Memory B cell (primary cell): ENCODE data around the gene LYST.
A peak's percentile ranks its signal among the peaks of the same experiment; 100 is the strongest.

Experiments used
- ATAC-seq: fragments of 150-1000 bp; cut with Tn5 transposase; 2 replicates; pipeline ENCODE4 v1.10.0; 2021; ENCODE audit warnings: low read depth, mild to moderate bottlenecking, moderate library complexity
- DNase-seq, 2 donors: peaks; one replicate each; pipeline ENCODE4 v3.0.0; 2022; ENCODE audit warnings: low spot score in 2 of 2
- H3K27ac Mint-ChIP-seq: one replicate; pipeline ENCODE4 v1.8.0; 2022; ENCODE audit warnings: mild to moderate bottlenecking, moderate library complexity, mixed read lengths
- H3K27me3 Mint-ChIP-seq: one replicate; pipeline ENCODE4 v1.8.0; 2022; ENCODE audit warnings: mixed read lengths
- H3K36me3 Mint-ChIP-seq: one replicate; pipeline ENCODE4 v1.8.0; 2022; ENCODE audit warnings: mild to moderate bottlenecking, mixed read lengths
- H3K4me1 Mint-ChIP-seq: one replicate; pipeline ENCODE4 v1.8.0; 2022; ENCODE audit warnings: mixed read lengths
- H3K4me3 Mint-ChIP-seq: one replicate; pipeline ENCODE4 v1.8.0; 2022; ENCODE audit warnings: mild to moderate bottlenecking, moderate library complexity, mixed read lengths
- H3K9me3 Mint-ChIP-seq: one replicate; pipeline ENCODE4 v1.8.0; 2022; ENCODE audit warnings: mixed read lengths

Gene LYST

DNA sequence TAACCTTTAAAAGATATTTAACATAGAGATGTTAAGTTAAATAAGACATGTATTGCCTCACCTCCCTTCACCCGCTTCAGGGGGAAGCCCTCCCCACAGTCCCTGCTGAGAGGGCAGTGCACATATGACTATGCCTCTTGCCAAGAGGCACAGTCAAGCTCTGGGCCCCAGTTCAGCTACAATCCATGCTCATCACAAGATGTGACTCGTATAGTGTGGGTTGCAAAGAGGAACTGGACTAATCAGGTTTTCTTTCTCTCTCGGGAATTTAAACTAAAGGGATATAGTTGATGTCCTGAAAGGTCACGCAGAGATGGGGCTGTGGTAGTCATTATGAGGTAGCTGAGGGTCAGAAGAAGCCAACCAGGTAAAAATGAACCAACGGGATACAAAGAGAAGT, 35.6 kb downstream of the LYST start:
- Mint-ChIP-seq H3K9me3 (no peaks in the 10 kb centered on the region), H3K27me3 (no peaks in the 10 kb centered on the region), H3K36me3 (peaks cover 11% of the 10 kb centered on the region), H3K27ac (peak overlapping the region; percentile 81), H3K4me3 (no peak overlapping the region), H3K4me1 (peaks cover 6% of the 10 kb centered on the region)
- ATAC-seq (peak; percentile 61), DNase-seq (no peak)

DNA sequence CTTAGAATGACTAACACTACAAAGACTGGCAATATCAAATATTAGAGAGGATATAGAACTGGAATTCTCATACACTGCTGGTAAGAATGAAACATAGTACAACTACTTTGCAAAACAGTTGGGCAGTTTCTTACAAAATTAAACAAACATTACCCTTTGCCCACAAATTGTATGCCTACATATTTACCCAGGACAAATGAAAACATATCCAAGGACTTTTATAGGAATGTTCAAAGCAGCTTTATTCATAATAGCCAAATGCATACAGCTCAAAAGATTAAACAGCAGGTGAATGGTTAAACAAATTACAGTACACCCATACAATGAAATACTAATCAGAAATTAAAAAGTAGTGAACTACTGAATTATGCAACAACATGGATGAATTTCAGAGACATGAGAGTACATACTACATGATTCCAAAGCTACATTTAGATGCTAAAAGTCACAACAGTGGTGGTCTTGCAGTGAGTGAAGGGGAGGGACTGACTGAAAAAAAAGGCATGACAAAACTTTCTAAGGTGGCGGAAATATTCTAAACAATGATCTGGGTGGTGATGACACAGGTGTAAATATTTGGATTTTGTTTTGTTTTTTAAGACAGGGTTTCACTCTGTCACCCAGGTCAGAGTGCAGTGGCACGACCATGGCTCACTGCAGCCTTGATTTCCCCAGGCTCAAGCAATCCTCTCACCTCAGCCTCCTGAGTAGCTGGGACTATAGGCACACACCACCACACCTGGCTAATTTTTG, 40.4 kb downstream of the LYST start:
- ATAC-seq (no peak), DNase-seq (no peak)
- Mint-ChIP-seq H3K9me3 (no peaks in the 10 kb centered on the region), H3K36me3 (peaks cover 18% of the 10 kb centered on the region), H3K4me1 (peaks cover 5% of the 10 kb centered on the region), H3K4me3 (no peak overlapping the region), H3K27ac (no peak overlapping the region), H3K27me3 (no peaks in the 10 kb centered on the region)

DNA sequence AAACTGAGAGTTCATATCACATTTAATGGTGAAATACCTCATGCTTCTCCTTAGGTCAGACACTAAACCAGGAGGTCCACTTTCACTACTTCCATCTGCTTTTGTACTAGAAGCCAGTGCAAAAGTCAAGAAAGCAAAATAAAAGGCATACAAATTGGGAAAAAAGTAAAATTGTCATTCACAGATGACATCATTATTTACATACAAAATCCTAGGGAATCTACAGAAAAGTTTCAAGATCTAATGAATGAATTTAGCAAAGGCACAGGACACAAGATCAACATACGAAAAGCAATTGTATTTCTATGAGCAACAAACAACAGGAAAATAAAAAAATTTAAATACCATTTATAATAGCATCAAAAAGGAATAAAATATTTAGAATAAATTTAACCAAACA, 41.5 kb downstream of the LYST start:
- peaks cover 15% of the 10 kb centered on the region for H3K36me3 Mint-ChIP-seq
- no peaks in the 10 kb centered on the region for H3K9me3 Mint-ChIP-seq
- H3K27me3 Mint-ChIP-seq, result no peaks in the 10 kb centered on the region
- ATAC-seq (no peak), DNase-seq (no peak)
- H3K4me1 Mint-ChIP-seq, result peaks cover 2% of the 10 kb centered on the region
- H3K4me3 Mint-ChIP-seq, result no peak overlapping the region
- H3K27ac Mint-ChIP-seq, result no peak overlapping the region

DNA sequence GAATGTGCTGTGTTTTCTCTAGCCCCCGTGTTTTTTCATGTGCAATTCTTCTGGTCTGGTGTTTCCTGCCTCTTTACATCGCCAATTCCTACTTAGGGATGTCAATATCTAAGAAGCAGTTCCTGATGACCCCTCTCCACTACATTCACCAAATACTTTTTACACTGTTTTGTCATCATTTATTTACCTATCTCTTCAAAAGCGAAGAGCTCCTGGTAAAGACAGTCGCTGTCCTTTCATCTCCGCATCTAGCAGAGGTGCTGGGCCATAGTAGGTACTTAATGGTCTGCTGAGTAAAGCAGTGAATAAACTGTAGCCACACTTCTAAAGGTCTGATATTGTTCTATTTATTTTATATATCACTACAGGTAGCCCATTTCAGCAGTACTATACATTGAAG, 43.0 kb downstream of the LYST start:
- Mint-ChIP-seq H3K36me3 (peaks cover 14% of the 10 kb centered on the region), H3K9me3 (no peaks in the 10 kb centered on the region), H3K27me3 (no peaks in the 10 kb centered on the region), H3K4me1 (peaks cover 4% of the 10 kb centered on the region), H3K27ac (peak overlapping the region; percentile 5), H3K4me3 (no peak overlapping the region)
- ATAC-seq, result no peak
- DNase-seq, result no peak

DNA sequence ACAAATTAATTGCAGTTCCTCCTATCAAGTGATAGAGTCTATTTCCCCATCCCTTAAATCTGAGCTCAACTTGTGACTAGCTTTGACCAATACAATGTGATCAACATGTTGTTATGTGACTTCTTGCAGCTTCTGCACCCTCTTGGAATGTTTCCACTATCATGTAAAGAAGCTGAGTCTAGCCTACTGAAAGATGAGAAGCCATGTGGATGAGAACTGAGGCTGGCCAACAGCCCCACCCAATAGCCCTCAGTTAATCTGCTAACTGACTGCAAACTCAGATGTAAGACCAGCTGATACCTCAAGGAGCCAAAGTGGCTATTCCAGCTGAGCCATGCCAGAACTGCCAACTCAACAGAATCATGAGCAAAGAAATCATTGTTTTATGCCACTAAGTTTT, 44.0 kb downstream of the LYST start:
- no peak for ATAC-seq
- no peak for DNase-seq
- Mint-ChIP-seq H3K9me3 (no peaks in the 10 kb centered on the region), H3K36me3 (peaks cover 11% of the 10 kb centered on the region), H3K4me3 (no peak overlapping the region), H3K27me3 (no peaks in the 10 kb centered on the region), H3K4me1 (peaks cover 4% of the 10 kb centered on the region), H3K27ac (no peak overlapping the region)

DNA sequence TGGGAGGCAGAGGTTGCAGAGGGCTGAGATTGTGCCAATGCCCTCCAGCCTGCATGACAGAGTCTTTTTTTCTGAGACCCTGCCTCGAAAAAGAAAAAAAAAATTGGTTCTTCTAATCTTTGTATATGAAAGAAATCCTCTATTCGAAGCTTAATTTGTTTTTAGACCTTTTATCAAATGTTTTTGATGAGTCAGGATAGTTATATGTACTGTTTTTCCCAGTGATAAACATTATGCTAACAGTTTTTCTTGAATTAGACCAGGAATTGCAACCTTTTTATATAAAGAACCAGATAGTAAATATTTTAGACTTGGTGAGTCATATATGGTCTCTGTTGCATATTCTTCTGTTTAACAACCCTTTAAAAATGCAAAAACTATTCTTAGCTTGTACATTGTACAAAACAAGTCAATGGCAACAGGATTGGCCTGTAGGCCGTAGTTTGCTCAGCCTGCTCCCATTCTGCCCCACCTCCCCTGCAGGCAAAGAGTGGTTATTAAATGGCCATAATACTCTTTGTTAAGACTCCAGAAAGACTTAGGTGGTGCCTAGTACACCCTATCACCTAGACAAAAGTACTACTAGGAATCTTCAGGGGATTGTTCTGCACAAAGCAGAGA, 45.2 kb downstream of the LYST start:
- peaks cover 13% of the 10 kb centered on the region for H3K4me1 Mint-ChIP-seq
- no peak overlapping the region for H3K27ac Mint-ChIP-seq
- peaks cover 11% of the 10 kb centered on the region for H3K36me3 Mint-ChIP-seq

DNA sequence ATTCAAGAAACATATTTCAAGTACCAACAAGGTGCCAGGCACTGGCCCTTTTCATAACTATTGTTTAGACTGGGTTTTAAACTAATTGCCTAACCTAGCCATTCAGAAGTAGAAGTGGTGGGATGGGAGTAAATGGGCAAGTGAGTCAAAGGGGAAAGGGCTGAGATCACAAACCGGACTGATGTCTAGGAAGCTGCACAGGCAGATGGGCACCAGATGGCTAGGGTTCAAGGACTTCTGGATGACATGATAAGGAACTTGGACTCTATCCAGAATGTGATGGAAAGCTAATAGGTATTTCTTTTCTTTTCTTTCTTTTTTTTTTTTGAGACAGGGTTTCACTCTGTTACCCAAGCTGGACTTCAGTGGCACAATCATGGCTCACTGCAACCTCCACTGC, 46.6 kb downstream of the LYST start:
- Mint-ChIP-seq H3K9me3 (no peaks in the 10 kb centered on the region), H3K27ac (peak overlapping the region; percentile 62), H3K4me1 (peaks cover 10% of the 10 kb centered on the region), H3K27me3 (no peaks in the 10 kb centered on the region), H3K36me3 (peaks cover 7% of the 10 kb centered on the region), H3K4me3 (no peak overlapping the region)
- ATAC-seq (no peak), DNase-seq (no peak)

More for the DNA sequence above, 45.2 kb downstream of the LYST start:
- no peak for DNase-seq
- ATAC-seq, result no peak
- Mint-ChIP-seq H3K4me3 (no peak overlapping the region), H3K9me3 (no peaks in the 10 kb centered on the region), H3K27me3 (no peaks in the 10 kb centered on the region)

DNA sequence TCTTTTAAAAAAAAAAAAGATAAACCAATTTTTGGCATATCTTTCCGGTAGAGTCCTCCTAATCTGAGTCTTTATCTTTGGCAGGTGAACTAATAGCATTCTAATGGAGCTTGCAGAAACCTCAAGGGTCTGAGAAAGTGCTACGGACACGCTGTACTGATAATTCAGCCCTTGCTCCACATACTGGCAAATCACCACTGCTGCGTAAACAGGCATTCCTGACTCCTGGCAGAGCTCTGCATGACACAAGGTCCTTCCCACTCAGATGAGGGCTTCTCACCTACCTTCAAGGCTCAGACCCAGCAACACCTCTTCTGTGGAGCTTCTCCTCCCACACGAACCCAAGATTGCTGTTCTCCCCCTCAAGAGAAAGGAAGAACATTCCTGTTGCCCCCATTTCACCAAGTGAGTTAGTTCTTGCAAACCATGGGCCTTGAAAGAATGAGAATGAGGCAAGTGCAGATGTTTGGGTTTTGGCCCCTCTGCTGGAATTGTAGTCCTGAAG, 48.0 kb downstream of the LYST start:
- DNase-seq (no peak), ATAC-seq (no peak)
- Mint-ChIP-seq H3K36me3 (peaks cover 6% of the 10 kb centered on the region), H3K27me3 (no peaks in the 10 kb centered on the region), H3K4me1 (peaks cover 10% of the 10 kb centered on the region), H3K9me3 (no peaks in the 10 kb centered on the region), H3K27ac (no peak overlapping the region), H3K4me3 (no peak overlapping the region)

DNA sequence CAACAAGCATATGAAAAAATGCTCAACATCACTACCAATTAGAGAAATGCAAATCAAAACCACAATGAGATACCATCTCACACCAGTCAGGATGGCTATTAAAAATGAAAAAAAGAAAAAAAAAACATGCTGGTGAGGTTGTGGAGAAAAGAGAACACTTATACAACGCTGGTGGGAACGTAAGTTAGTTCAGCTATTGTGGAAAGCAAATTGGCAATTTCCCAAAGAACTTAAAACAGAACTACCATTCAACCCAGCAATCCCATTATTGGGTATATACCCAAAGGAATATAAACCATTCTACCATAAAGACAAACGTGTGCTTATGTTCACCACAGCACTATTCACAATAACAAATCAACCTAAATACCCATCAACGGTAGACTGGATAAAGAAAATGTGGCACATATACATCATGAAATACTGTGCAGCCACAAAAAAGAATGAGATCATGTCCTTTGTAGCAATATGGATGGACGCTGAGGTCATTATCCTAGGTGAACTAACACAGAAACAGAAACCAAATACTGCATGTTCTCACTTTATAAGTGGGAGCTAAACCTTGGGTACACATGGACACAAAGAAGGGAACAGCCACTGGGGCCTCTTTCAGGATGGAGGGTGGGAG, 49.5 kb downstream of the LYST start:
- Mint-ChIP-seq H3K4me3 (no peak overlapping the region), H3K27ac (peak overlapping the region; percentile 62)
- no peak for ATAC-seq

DNA sequence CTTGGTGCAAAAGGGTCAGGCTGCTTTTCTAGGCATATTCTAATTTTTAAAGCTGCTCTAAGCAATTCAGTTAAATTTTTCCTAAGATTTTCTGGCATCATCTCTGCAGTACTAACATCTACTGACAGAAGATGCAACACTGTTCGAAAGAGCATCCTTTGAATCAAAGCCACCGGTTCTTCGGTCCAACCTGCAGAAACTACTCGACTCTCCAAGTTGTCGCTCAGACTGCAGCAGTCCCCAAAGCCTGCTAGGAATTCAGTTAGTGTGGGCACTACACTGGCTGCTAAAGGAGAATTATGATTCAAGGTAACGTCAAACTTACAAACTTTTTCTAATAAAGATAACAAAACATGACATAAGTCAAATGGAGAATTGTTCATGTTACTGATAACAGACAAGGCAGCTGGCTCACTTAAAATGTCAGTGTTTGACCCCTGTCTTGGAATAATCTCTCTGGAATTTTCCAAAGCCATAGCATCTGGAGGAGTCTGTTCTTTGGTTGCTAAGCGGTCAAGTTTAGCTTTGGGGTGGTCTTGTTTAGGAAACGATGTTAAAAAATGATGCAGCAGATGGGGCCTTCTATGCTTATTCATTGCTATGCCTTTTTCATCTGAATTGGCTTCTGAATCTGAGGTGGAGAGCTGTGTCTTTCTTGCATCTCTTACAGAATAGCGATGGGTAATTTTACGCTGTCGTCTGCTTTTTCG, 56.9 kb downstream of the LYST start:
- Mint-ChIP-seq H3K27me3 (no peaks in the 10 kb centered on the region), H3K4me1 (no peaks in the 10 kb centered on the region), H3K27ac (no peak overlapping the region), H3K9me3 (no peaks in the 10 kb centered on the region), H3K4me3 (no peak overlapping the region), H3K36me3 (peaks cover 20% of the 10 kb centered on the region)
- DNase-seq, result no peak
- no peak for ATAC-seq

More for the DNA sequence above, 49.5 kb downstream of the LYST start:
- H3K27me3 Mint-ChIP-seq, result no peaks in the 10 kb centered on the region
- H3K36me3 Mint-ChIP-seq, result peaks cover 2% of the 10 kb centered on the region
- peaks cover 10% of the 10 kb centered on the region for H3K4me1 Mint-ChIP-seq
- no peak for DNase-seq
- no peaks in the 10 kb centered on the region for H3K9me3 Mint-ChIP-seq

DNA sequence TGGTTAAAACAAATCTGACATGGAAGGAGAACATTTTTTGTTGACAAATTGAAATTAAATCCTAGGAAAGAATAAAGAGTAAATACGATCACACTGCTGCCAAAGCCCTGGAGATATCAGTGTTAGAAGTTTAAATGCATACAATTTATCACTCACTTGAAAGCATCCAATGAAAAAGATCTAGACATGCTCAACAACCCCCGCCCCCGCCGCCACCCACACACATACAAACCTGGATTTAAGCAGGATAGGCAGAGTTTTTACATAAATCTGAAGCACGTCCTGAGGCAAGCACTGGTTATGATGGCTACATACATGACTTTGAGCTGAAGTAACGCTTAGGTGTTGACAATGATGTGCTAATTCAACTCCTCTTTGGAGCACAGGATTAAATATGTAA, 58.5 kb downstream of the LYST start:
- H3K27ac Mint-ChIP-seq, result no peak overlapping the region
- peaks cover 22% of the 10 kb centered on the region for H3K36me3 Mint-ChIP-seq

DNA sequence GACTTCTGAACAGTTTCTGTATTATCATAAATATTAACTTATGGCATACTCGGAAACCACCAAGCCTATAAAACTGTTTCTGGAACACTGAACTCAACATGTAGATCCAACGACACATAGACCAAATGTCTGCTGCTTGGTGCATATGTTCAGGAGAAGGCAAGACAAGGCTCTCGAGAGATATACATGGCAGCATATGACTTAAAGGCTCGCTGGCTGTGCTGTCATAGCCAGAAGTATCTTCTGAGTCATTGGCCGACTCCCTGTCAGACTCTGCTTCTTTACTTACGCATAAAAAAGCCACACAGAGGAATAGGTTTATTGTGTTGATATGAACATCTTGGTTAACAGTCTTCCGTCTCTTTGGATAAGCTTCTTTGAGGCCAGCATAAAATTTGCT, 60.6 kb downstream of the LYST start:
- H3K4me3 Mint-ChIP-seq, result no peak overlapping the region
- H3K27me3 Mint-ChIP-seq, result no peaks in the 10 kb centered on the region
- DNase-seq (no peak), ATAC-seq (no peak)
- peak overlapping the region; percentile 16 for H3K27ac Mint-ChIP-seq
- peaks cover 28% of the 10 kb centered on the region for H3K36me3 Mint-ChIP-seq
- H3K9me3 Mint-ChIP-seq, result no peaks in the 10 kb centered on the region
- H3K4me1 Mint-ChIP-seq, result no peaks in the 10 kb centered on the region

More for the DNA sequence above, 58.5 kb downstream of the LYST start:
- ATAC-seq (no peak), DNase-seq (no peak)
- Mint-ChIP-seq H3K9me3 (no peaks in the 10 kb centered on the region), H3K4me3 (no peak overlapping the region), H3K27me3 (no peaks in the 10 kb centered on the region), H3K4me1 (no peaks in the 10 kb centered on the region)

DNA sequence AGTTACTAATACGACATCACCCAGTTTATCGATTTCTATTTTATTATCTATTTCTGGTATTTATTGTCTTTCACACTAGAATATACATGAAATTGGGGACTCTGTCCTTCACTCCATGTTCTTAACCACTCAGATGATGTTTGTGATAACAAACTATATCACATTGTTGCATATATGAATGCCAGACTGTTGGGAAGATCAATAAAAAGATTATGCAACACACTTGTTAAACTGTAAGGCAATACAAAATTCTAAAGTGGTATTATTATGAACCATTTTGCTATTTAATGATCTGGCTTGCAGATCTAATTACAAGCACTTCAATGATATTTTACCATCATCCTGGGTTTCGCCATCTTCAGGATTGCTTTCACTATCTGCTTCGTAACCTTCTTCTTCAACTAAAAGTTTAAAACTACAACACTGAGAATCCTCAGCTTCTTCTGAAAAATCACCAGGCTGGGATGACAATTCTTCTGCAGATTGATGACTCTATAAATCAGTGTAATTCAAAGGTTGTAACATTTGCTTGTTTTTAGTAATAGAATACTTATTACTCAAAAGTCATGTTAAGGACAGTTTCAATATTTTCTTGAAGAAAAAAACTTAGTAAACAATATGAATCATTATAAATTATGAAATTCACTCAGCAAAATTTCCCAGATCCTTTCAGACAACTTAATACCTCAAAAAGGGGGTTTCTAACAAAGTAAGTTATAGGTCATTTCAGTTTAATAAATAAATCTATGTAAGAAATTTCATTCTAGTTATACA, 63.9 kb downstream of the LYST start:
- H3K36me3 Mint-ChIP-seq, result peaks cover 28% of the 10 kb centered on the region
- DNase-seq, result no peak
- ATAC-seq, result no peak

More for the DNA sequence above, 63.9 kb downstream of the LYST start:
- H3K4me1 Mint-ChIP-seq, result no peaks in the 10 kb centered on the region
- H3K4me3 Mint-ChIP-seq, result no peak overlapping the region
- no peaks in the 10 kb centered on the region for H3K27me3 Mint-ChIP-seq
- H3K9me3 Mint-ChIP-seq, result no peaks in the 10 kb centered on the region
- no peak overlapping the region for H3K27ac Mint-ChIP-seq
